ENCODE data around the gene NUB1. TPM values are rescaled to one million over a fixed set of nuclear protein-coding genes. Genes with fewer than 3 reads are reported as not detected.

Gene NUB1
- total and polyA plus RNA-seq, 2 donors, result 48.5 to 69.8 TPM

- WGBS, result 99% methylated on average over 2 of the region's 2 CpGs
- peaks cover 13 to 33% of the 10 kb centered on the region in 2 donors for H3K36me3 ChIP-seq (ENCODE audit: control insufficient read depth in 2 of 2, insufficient read depth in 2 of 2, low read length in 1 of 2)
- H3K27ac ChIP-seq (ENCODE audit: low read depth in 1 of 2, low read length in 1 of 2), result no peak overlapping the region
- no peak overlapping the region for H3K4me3 ChIP-seq (ENCODE audit: low read length in 2 of 2)
- H3K9me3 ChIP-seq (ENCODE audit: control insufficient read depth in 2 of 2, insufficient read depth in 1 of 2, low read length in 1 of 2), result peaks cover 0 to 5% of the 10 kb centered on the region in 2 donors
- no peak for DNase-seq (ENCODE audit: low read depth in 6 of 9, low spot score in 9 of 9)
- no peaks in the 10 kb centered on the region for H3K27me3 ChIP-seq (ENCODE audit: control insufficient read depth in 2 of 2, insufficient read depth in 1 of 2, low read length in 1 of 2)
- H3K4me1 ChIP-seq (ENCODE audit: control insufficient read depth in 2 of 2, insufficient read depth in 2 of 2, low read length in 2 of 2), result peaks cover 13 to 22% of the 10 kb centered on the region in 2 donors
Measured at GRCh38 chr7:151345576-151346469, 4.2 kb downstream of the NUB1 start.

GRCh38 chr7:151346470-151346769 is 4.8 kb downstream of the NUB1 start:
- Histone ChIP-seq H3K36me3 (ENCODE audit: control insufficient read depth in 2 of 2, insufficient read depth in 2 of 2, low read length in 1 of 2) (peaks cover 13 to 38% of the 10 kb centered on the region in 2 donors), H3K9me3 (ENCODE audit: control insufficient read depth in 2 of 2, insufficient read depth in 1 of 2, low read length in 1 of 2) (peaks cover 0 to under 1% of the 10 kb centered on the region in 2 donors), H3K27me3 (ENCODE audit: control insufficient read depth in 2 of 2, insufficient read depth in 1 of 2, low read length in 1 of 2) (no peaks in the 10 kb centered on the region), H3K4me1 (ENCODE audit: control insufficient read depth in 2 of 2, insufficient read depth in 2 of 2, low read length in 2 of 2) (peaks cover 15 to 24% of the 10 kb centered on the region in 2 donors), H3K4me3 (ENCODE audit: low read length in 2 of 2) (no peak overlapping the region), H3K27ac (ENCODE audit: low read depth in 1 of 2, low read length in 1 of 2) (no peak overlapping the region)
- 90% methylated on average over 2 of the region's 2 CpGs for WGBS
- DNase-seq (ENCODE audit: low read depth in 6 of 9, low spot score in 9 of 9), result no peak

- DNase-seq (ENCODE audit: low read depth in 6 of 9, low spot score in 9 of 9), result no peak
- peaks cover 13 to 46% of the 10 kb centered on the region in 2 donors for H3K36me3 ChIP-seq (ENCODE audit: control insufficient read depth in 2 of 2, insufficient read depth in 2 of 2, low read length in 1 of 2)
- WGBS, result 98% methylated on average over 6 of the region's 6 CpGs
- no peaks in the 10 kb centered on the region for H3K27me3 ChIP-seq (ENCODE audit: control insufficient read depth in 2 of 2, insufficient read depth in 1 of 2, low read length in 1 of 2)
- H3K4me3 ChIP-seq (ENCODE audit: low read length in 2 of 2), result no peak overlapping the region
- no peaks in the 10 kb centered on the region for H3K9me3 ChIP-seq (ENCODE audit: control insufficient read depth in 2 of 2, insufficient read depth in 1 of 2, low read length in 1 of 2)
- H3K4me1 ChIP-seq (ENCODE audit: control insufficient read depth in 2 of 2, insufficient read depth in 2 of 2, low read length in 2 of 2), result peaks cover 23 to 32% of the 10 kb centered on the region in 2 donors
- H3K27ac ChIP-seq (ENCODE audit: low read depth in 1 of 2, low read length in 1 of 2), result no peak overlapping the region
Measured at GRCh38 chr7:151347200-151347599, 5.6 kb downstream of the NUB1 start.

- no peaks in the 10 kb centered on the region for H3K9me3 ChIP-seq (ENCODE audit: control insufficient read depth in 2 of 2, insufficient read depth in 1 of 2, low read length in 1 of 2)
- peaks cover 20 to 33% of the 10 kb centered on the region in 2 donors for H3K4me1 ChIP-seq (ENCODE audit: control insufficient read depth in 2 of 2, insufficient read depth in 2 of 2, low read length in 2 of 2)
- DNase-seq (ENCODE audit: low read depth in 6 of 9, low spot score in 9 of 9), result no peak
- peak overlapping the region; percentile 46 to 97 for H3K27ac ChIP-seq (ENCODE audit: low read depth in 1 of 2, low read length in 1 of 2)
- H3K36me3 ChIP-seq (ENCODE audit: control insufficient read depth in 2 of 2, insufficient read depth in 2 of 2, low read length in 1 of 2), result peaks cover 23 to 49% of the 10 kb centered on the region in 2 donors
- no peaks in the 10 kb centered on the region for H3K27me3 ChIP-seq (ENCODE audit: control insufficient read depth in 2 of 2, insufficient read depth in 1 of 2, low read length in 1 of 2)
- WGBS, result 80% methylated on average over 4 of the region's 4 CpGs
- H3K4me3 ChIP-seq (ENCODE audit: low read length in 2 of 2), result no peak overlapping the region
Measured at GRCh38 chr7:151348970-151349369, 7.4 kb downstream of the NUB1 start.

GRCh38 chr7:151349507-151349853 is 7.9 kb downstream of the NUB1 start:
- Histone ChIP-seq H3K36me3 (ENCODE audit: control insufficient read depth in 2 of 2, insufficient read depth in 2 of 2, low read length in 1 of 2) (peaks cover 23 to 50% of the 10 kb centered on the region in 2 donors), H3K27ac (ENCODE audit: low read depth in 1 of 2, low read length in 1 of 2) (peak overlapping the region; percentile 97), H3K4me1 (ENCODE audit: control insufficient read depth in 2 of 2, insufficient read depth in 2 of 2, low read length in 2 of 2) (peaks cover 20 to 33% of the 10 kb centered on the region in 2 donors), H3K4me3 (ENCODE audit: low read length in 2 of 2) (peak overlapping the region; percentile 58 to 62), H3K27me3 (ENCODE audit: control insufficient read depth in 2 of 2, insufficient read depth in 1 of 2, low read length in 1 of 2) (no peaks in the 10 kb centered on the region), H3K9me3 (ENCODE audit: control insufficient read depth in 2 of 2, insufficient read depth in 1 of 2, low read length in 1 of 2) (no peaks in the 10 kb centered on the region)
- 61% methylated on average over 5 of the region's 5 CpGs for WGBS
- DNase-seq (ENCODE audit: low read depth in 6 of 9, low spot score in 9 of 9), result no peak

GRCh38 chr7:151351027-151351426 is 9.4 kb downstream of the NUB1 start:
- Histone ChIP-seq H3K4me3 (ENCODE audit: low read length in 2 of 2) (no peak overlapping the region), H3K27ac (ENCODE audit: low read depth in 1 of 2, low read length in 1 of 2) (peak overlapping the region; percentile 65 to 90), H3K4me1 (ENCODE audit: control insufficient read depth in 2 of 2, insufficient read depth in 2 of 2, low read length in 2 of 2) (peaks cover 20 to 33% of the 10 kb centered on the region in 2 donors), H3K9me3 (ENCODE audit: control insufficient read depth in 2 of 2, insufficient read depth in 1 of 2, low read length in 1 of 2) (no peaks in the 10 kb centered on the region), H3K36me3 (ENCODE audit: control insufficient read depth in 2 of 2, insufficient read depth in 2 of 2, low read length in 1 of 2) (peaks cover 32 to 55% of the 10 kb centered on the region in 2 donors), H3K27me3 (ENCODE audit: control insufficient read depth in 2 of 2, insufficient read depth in 1 of 2, low read length in 1 of 2) (no peaks in the 10 kb centered on the region)
- peak in 2 of 9 donors; percentile 23 to 40 for DNase-seq (ENCODE audit: low read depth in 6 of 9, low spot score in 9 of 9)
- 85% methylated on average over 8 of the region's 8 CpGs for WGBS

- no peaks in the 10 kb centered on the region for H3K27me3 ChIP-seq (ENCODE audit: control insufficient read depth in 2 of 2, insufficient read depth in 1 of 2, low read length in 1 of 2)
- peaks cover 20 to 33% of the 10 kb centered on the region in 2 donors for H3K4me1 ChIP-seq (ENCODE audit: control insufficient read depth in 2 of 2, insufficient read depth in 2 of 2, low read length in 2 of 2)
- peaks cover 32 to 56% of the 10 kb centered on the region in 2 donors for H3K36me3 ChIP-seq (ENCODE audit: control insufficient read depth in 2 of 2, insufficient read depth in 2 of 2, low read length in 1 of 2)
- WGBS, result 12% methylated on average over 6 of the region's 6 CpGs
- peak in 8 of 9 donors; percentile 49 to 88 (median 68) for DNase-seq (ENCODE audit: low read depth in 6 of 9, low spot score in 9 of 9)
- H3K4me3 ChIP-seq (ENCODE audit: low read length in 2 of 2), result no peak overlapping the region
- peak overlapping the region; percentile 64 to 90 for H3K27ac ChIP-seq (ENCODE audit: low read depth in 1 of 2, low read length in 1 of 2)
- no peaks in the 10 kb centered on the region for H3K9me3 ChIP-seq (ENCODE audit: control insufficient read depth in 2 of 2, insufficient read depth in 1 of 2, low read length in 1 of 2)
Measured at GRCh38 chr7:151351967-151352366, 10.4 kb downstream of the NUB1 start.

GRCh38 chr7:151352512-151352911 is 10.9 kb downstream of the NUB1 start:
- peak overlapping the region; percentile 64 to 90 for H3K27ac ChIP-seq (ENCODE audit: low read depth in 1 of 2, low read length in 1 of 2)
- peaks cover 20 to 33% of the 10 kb centered on the region in 2 donors for H3K4me1 ChIP-seq (ENCODE audit: control insufficient read depth in 2 of 2, insufficient read depth in 2 of 2, low read length in 2 of 2)
- H3K27me3 ChIP-seq (ENCODE audit: control insufficient read depth in 2 of 2, insufficient read depth in 1 of 2, low read length in 1 of 2), result no peaks in the 10 kb centered on the region
- DNase-seq (ENCODE audit: low read depth in 6 of 9, low spot score in 9 of 9), result no peak
- 68% methylated on average over 5 of the region's 5 CpGs for WGBS
- no peak overlapping the region for H3K4me3 ChIP-seq (ENCODE audit: low read length in 2 of 2)
- H3K9me3 ChIP-seq (ENCODE audit: control insufficient read depth in 2 of 2, insufficient read depth in 1 of 2, low read length in 1 of 2), result no peaks in the 10 kb centered on the region
- peaks cover 31 to 59% of the 10 kb centered on the region in 2 donors for H3K36me3 ChIP-seq (ENCODE audit: control insufficient read depth in 2 of 2, insufficient read depth in 2 of 2, low read length in 1 of 2)

GRCh38 chr7:151361193-151361959 is 19.8 kb downstream of the NUB1 start:
- Histone ChIP-seq H3K27me3 (ENCODE audit: control insufficient read depth in 2 of 2, insufficient read depth in 1 of 2, low read length in 1 of 2) (no peaks in the 10 kb centered on the region), H3K36me3 (ENCODE audit: control insufficient read depth in 2 of 2, insufficient read depth in 2 of 2, low read length in 1 of 2) (peaks cover 31 to 55% of the 10 kb centered on the region in 2 donors), H3K9me3 (ENCODE audit: control insufficient read depth in 2 of 2, insufficient read depth in 1 of 2, low read length in 1 of 2) (no peaks in the 10 kb centered on the region), H3K4me3 (ENCODE audit: low read length in 2 of 2) (no peak overlapping the region), H3K27ac (ENCODE audit: low read depth in 1 of 2, low read length in 1 of 2) (no peak overlapping the region), H3K4me1 (ENCODE audit: control insufficient read depth in 2 of 2, insufficient read depth in 2 of 2, low read length in 2 of 2) (no peaks in the 10 kb centered on the region)
- no peak for DNase-seq (ENCODE audit: low read depth in 6 of 9, low spot score in 9 of 9)
- 97% methylated on average over 3 of the region's 3 CpGs for WGBS
